ENCODE measurements around the gene METTL21C. TPM values are rescaled to one million over a fixed set of nuclear protein-coding genes. Genes with fewer than 3 reads are reported as not detected.

METTL21C gene
- polyA plus RNA-seq, 1 donor from 2014 or later: not detected

GRCh38 chr13:102721800-102722231 is 27.0 kb upstream of the METTL21C start:
- H3K27ac ChIP-seq (ENCODE audit: low read length): no peak overlapping the region
- no peaks in the 10 kb centered on the region for H3K36me3 ChIP-seq (ENCODE audit: insufficient read depth, low read length)
- H3K27me3 ChIP-seq (ENCODE audit: insufficient read depth, low read depth, low read length): no peaks in the 10 kb centered on the region
- H2AFZ ChIP-seq (ENCODE audit: low read depth, low read length): no peak overlapping the region
- no peaks in the 10 kb centered on the region for H3K9me3 ChIP-seq (ENCODE audit: low read length)
- no peaks in the 10 kb centered on the region for H4K20me1 ChIP-seq (ENCODE audit: insufficient read depth)
- H3F3A ChIP-seq (ENCODE audit: insufficient read depth, low read length, poor library complexity, severe bottlenecking): no peaks in the 10 kb centered on the region
- no peak overlapping the region for H3K9ac ChIP-seq (ENCODE audit: low read length)
- H3K9me2 ChIP-seq (ENCODE audit: insufficient read depth, low read length): no peaks in the 10 kb centered on the region
- H3K79me2 ChIP-seq (replicated peaks; ENCODE audit: insufficient read depth, low read length): no peaks in the 10 kb centered on the region
- no peak overlapping the region for H3K4me2 ChIP-seq (ENCODE audit: low read length)
- H3K4me3 ChIP-seq (ENCODE audit: low read length): no peak overlapping the region
- TF ChIP-seq POLR2AphosphoS5 (IDR thresholded peaks at IDR 0.05): no peak
- TF ChIP-seq TAF1 (IDR thresholded peaks at IDR 0.05; ENCODE audit: low read depth): no peak
- no peak for TF ChIP-seq RAD21 (conservative IDR thresholded peaks at IDR 0.05)
- TF ChIP-seq REST (IDR thresholded peaks at IDR 0.05; ENCODE audit: borderline replicate concordance): no peak

- no peaks in the 10 kb centered on the region for H3K79me2 ChIP-seq (replicated peaks; ENCODE audit: insufficient read depth, low read length)
- H3K9me3 ChIP-seq (ENCODE audit: low read length): no peaks in the 10 kb centered on the region
- H2AFZ ChIP-seq (ENCODE audit: low read depth, low read length): no peak overlapping the region
- no peak overlapping the region for H3K9ac ChIP-seq (ENCODE audit: low read length)
- TF ChIP-seq CTCF (IDR thresholded peaks at IDR 0.05; ENCODE audit: poor library complexity, severe bottlenecking): no peak
- TF ChIP-seq MXI1 (conservative IDR thresholded peaks at IDR 0.05; ENCODE audit: poor library complexity, severe bottlenecking): no peak
- H3K4me3 ChIP-seq (ENCODE audit: low read length): no peak overlapping the region
- H3K27me3 ChIP-seq (ENCODE audit: insufficient read depth, low read depth, low read length): no peaks in the 10 kb centered on the region
- no peaks in the 10 kb centered on the region for H3K9me2 ChIP-seq (ENCODE audit: insufficient read depth, low read length)
- no peak overlapping the region for H3K4me2 ChIP-seq (ENCODE audit: low read length)
- H4K20me1 ChIP-seq (ENCODE audit: insufficient read depth): no peaks in the 10 kb centered on the region
- no peaks in the 10 kb centered on the region for H3K36me3 ChIP-seq (ENCODE audit: insufficient read depth, low read length)
- H3F3A ChIP-seq (ENCODE audit: insufficient read depth, low read length, poor library complexity, severe bottlenecking): no peaks in the 10 kb centered on the region
- no peak overlapping the region for H3K27ac ChIP-seq (ENCODE audit: low read length)
Measured at GRCh38 chr13:102718746-102719145, 23.9 kb upstream of the METTL21C start.

- no peak overlapping the region for H3K9ac ChIP-seq (ENCODE audit: low read length)
- H3K4me2 ChIP-seq (ENCODE audit: low read length): no peak overlapping the region
- TF ChIP-seq RAD21 (conservative IDR thresholded peaks at IDR 0.05) (no peak), TAF1 (IDR thresholded peaks at IDR 0.05; ENCODE audit: low read depth) (no peak), EZH2 (IDR thresholded peaks at IDR 0.05; ENCODE audit: borderline replicate concordance, insufficient read depth, low read length, poor library complexity, severe bottlenecking) (no peak), SMC3 (conservative IDR thresholded peaks at IDR 0.05; ENCODE audit: poor library complexity) (no peak), CTCF (IDR thresholded peaks at IDR 0.05; ENCODE audit: poor library complexity, severe bottlenecking) (no peak), POLR2AphosphoS5 (IDR thresholded peaks at IDR 0.05) (no peak), EP300 (conservative IDR thresholded peaks at IDR 0.05; ENCODE audit: poor library complexity, severe bottlenecking) (no peak), MXI1 (conservative IDR thresholded peaks at IDR 0.05; ENCODE audit: poor library complexity, severe bottlenecking) (no peak), REST (IDR thresholded peaks at IDR 0.05; ENCODE audit: borderline replicate concordance) (no peak)
- no peak overlapping the region for H2AFZ ChIP-seq (ENCODE audit: low read depth, low read length)
- no peaks in the 10 kb centered on the region for H3K9me3 ChIP-seq (ENCODE audit: low read length)
- no peaks in the 10 kb centered on the region for H3K36me3 ChIP-seq (ENCODE audit: insufficient read depth, low read length)
- H3K9me2 ChIP-seq (ENCODE audit: insufficient read depth, low read length): no peaks in the 10 kb centered on the region
- H3K79me2 ChIP-seq (replicated peaks; ENCODE audit: insufficient read depth, low read length): no peaks in the 10 kb centered on the region
- no peaks in the 10 kb centered on the region for H3F3A ChIP-seq (ENCODE audit: insufficient read depth, low read length, poor library complexity, severe bottlenecking)
- H4K20me1 ChIP-seq (ENCODE audit: insufficient read depth): no peaks in the 10 kb centered on the region
- no peak overlapping the region for H3K4me3 ChIP-seq (ENCODE audit: low read length)
- no peak overlapping the region for H3K27ac ChIP-seq (ENCODE audit: low read length)
- no peaks in the 10 kb centered on the region for H3K27me3 ChIP-seq (ENCODE audit: insufficient read depth, low read depth, low read length)
Measured at GRCh38 chr13:102715447-102715846, 20.6 kb upstream of the METTL21C start.

Measured in neural cell (in vitro differentiated cells).